NCI-H2171 (cell line): Measurements from ENCODE around the gene SURF1.
"Not testable (repeated sequence)": the region's sequence is repeated elsewhere in the genome, so short reads cannot be mapped to it uniquely, and the experiment has no call there.

ENCODE experiments used
- DNase-seq: peaks from one replicate; lab custom pipeline; 2025; lab: John Stamatoyannopoulos, UW

The SURF1 gene

GRCh38 chr9:133383438-133383837 is 27.2 kb upstream of the SURF1 start:
- no peak for DNase-seq

- DNase-seq: no peak
These were observed 26.3 kb upstream of the SURF1 start for GRCh38 chr9:133382507-133383141.

GRCh38 chr9:133380734-133381133 is 24.4 kb upstream of the SURF1 start:
- no peak for DNase-seq

GRCh38 chr9:133379153-133380086 is 23.1 kb upstream of the SURF1 start:
- no peak for DNase-seq

- DNase-seq: no peak
These were observed 22.2 kb upstream of the SURF1 start for GRCh38 chr9:133378408-133378962.

GRCh38 chr9:133377721-133378216 is 21.5 kb upstream of the SURF1 start:
- peak; percentile 42 for DNase-seq

GRCh38 chr9:133377280-133377679 is 21.0 kb upstream of the SURF1 start:
- DNase-seq: not testable (repeated sequence)

GRCh38 chr9:133375724-133376654 is 19.7 kb upstream of the SURF1 start, which contains the start of the genes STKLD1 and SURF4:
STKLD1 (plus strand) TSS chr9:133376366; CDS start chr9:133376474, 108 bp downstream.
SURF4 (minus strand) TSS chr9:133376060; CDS start chr9:133375969, 91 bp downstream.
- DNase-seq: peak; percentile 97

GRCh38 chr9:133375116-133375723 is 18.9 kb upstream of the SURF1 start:
- peak; percentile 33 for DNase-seq

GRCh38 chr9:133374612-133375115 is 18.4 kb upstream of the SURF1 start:
- no peak for DNase-seq

- no peak for DNase-seq
These were observed 15.9 kb upstream of the SURF1 start for GRCh38 chr9:133372144-133372543.

GRCh38 chr9:133371261-133371711 is 15.0 kb upstream of the SURF1 start:
- no peak for DNase-seq

GRCh38 chr9:133370685-133371084 is 14.4 kb upstream of the SURF1 start:
- no peak for DNase-seq

- no peak for DNase-seq
These were observed 13.6 kb upstream of the SURF1 start for GRCh38 chr9:133369933-133370332.

- DNase-seq: no peak
These were observed 13.1 kb upstream of the SURF1 start for GRCh38 chr9:133369422-133369821.

- no peak for DNase-seq
These were observed 12.1 kb upstream of the SURF1 start for GRCh38 chr9:133368249-133368881.

GRCh38 chr9:133367778-133368177 is 11.5 kb upstream of the SURF1 start:
- DNase-seq: no peak

- DNase-seq: no peak
These were observed 10.9 kb upstream of the SURF1 start for GRCh38 chr9:133367221-133367620.

- DNase-seq: no peak
These were observed 10.1 kb upstream of the SURF1 start for GRCh38 chr9:133366435-133366834.

GRCh38 chr9:133362359-133363044 is 6.2 kb upstream of the SURF1 start:
- DNase-seq: no peak
